Parathyroid adenoma (tissue), 2 donors: ENCODE data around the gene ZNRF3.

Experiments used
- H2AFZ ChIP-seq: fragments of 300-600 bp; sonication (generic); one replicate; pipeline ENCODE4 v1.7.0; 2017; ENCODE audit warnings: antibody characterized with exemption, mild to moderate bottlenecking
- H3K27ac ChIP-seq: fragments of 300-600 bp; sonication (generic); one replicate; pipeline ENCODE4 v1.7.0; 2017
- H3K27me3 ChIP-seq: fragments of 300-600 bp; sonication (generic); one replicate; pipeline ENCODE4 v1.7.0; 2017; ENCODE audit warnings: low read length; ENCODE audit not compliant: control insufficient read depth, insufficient read depth
- H3K36me3 ChIP-seq: fragments of 300-600 bp; sonication (generic); one replicate; pipeline ENCODE4 v1.7.0; 2017; ENCODE audit warnings: low read length; ENCODE audit not compliant: control insufficient read depth, insufficient read depth
- H3K4me1 ChIP-seq: fragments of 300-600 bp; sonication (generic); one replicate; pipeline ENCODE4 v1.7.0; 2017; ENCODE audit warnings: control low read depth
- H3K4me2 ChIP-seq: fragments of 300-600 bp; sonication (generic); one replicate; pipeline ENCODE4 v1.7.0; 2017; ENCODE audit warnings: low read length
- H3K4me3 ChIP-seq: fragments of 300-600 bp; sonication (generic); one replicate; pipeline ENCODE4 v1.7.0; 2017; ENCODE audit warnings: low read depth, low read length
- H3K79me2 ChIP-seq: fragments of 300-600 bp; sonication (generic); one replicate; pipeline ENCODE4 v1.7.0; 2017; ENCODE audit warnings: control low read depth
- H3K9ac ChIP-seq: fragments of 300-600 bp; sonication (generic); one replicate; pipeline ENCODE4 v1.7.0; 2017; ENCODE audit warnings: mild to moderate bottlenecking
- H3K9me3 ChIP-seq: fragments of 300-600 bp; sonication (generic); one replicate; pipeline ENCODE4 v1.7.0; 2017; ENCODE audit warnings: low read length; ENCODE audit not compliant: control insufficient read depth
- CTCF ChIP-seq: fragments of 300-600 bp; sonication (generic); IDR thresholded peaks from one replicate; pipeline ENCODE4 v1.7.0; 2017; ENCODE audit warnings: antibody characterized with exemption, mild to moderate bottlenecking
- donor health status: primary hyperparathyroidism.

ZNRF3 gene

GRCh38 chr22:28893810-28894209 lies 10.4 kb downstream of the ZNRF3 start:
- Histone ChIP-seq H3K9me3 (no peaks in the 10 kb centered on the region), H3K36me3 (no peaks in the 10 kb centered on the region), H2AFZ (no peak overlapping the region), H3K4me3 (no peak overlapping the region), H3K9ac (no peak overlapping the region), H3K79me2 (peaks cover 4% of the 10 kb centered on the region), H3K4me2 (no peak overlapping the region), H3K27me3 (no peaks in the 10 kb centered on the region), H3K4me1 (no peaks in the 10 kb centered on the region), H3K27ac (no peak overlapping the region)
- no peak for TF ChIP-seq CTCF

GRCh38 chr22:28894334-28894733 lies 11.0 kb downstream of the ZNRF3 start:
- no peak overlapping the region for H2AFZ ChIP-seq
- H3K27ac ChIP-seq: no peak overlapping the region
- no peak for TF ChIP-seq CTCF
- no peak overlapping the region for H3K4me3 ChIP-seq
- no peak overlapping the region for H3K9ac ChIP-seq
- H3K79me2 ChIP-seq: peaks cover 4% of the 10 kb centered on the region
- no peaks in the 10 kb centered on the region for H3K36me3 ChIP-seq
- no peaks in the 10 kb centered on the region for H3K4me1 ChIP-seq
- no peaks in the 10 kb centered on the region for H3K27me3 ChIP-seq
- no peaks in the 10 kb centered on the region for H3K9me3 ChIP-seq
- H3K4me2 ChIP-seq: no peak overlapping the region

- H3K27ac ChIP-seq: no peak overlapping the region
- no peak for TF ChIP-seq CTCF
Observed at GRCh38 chr22:28894807-28895206, 11.4 kb downstream of the ZNRF3 start.

GRCh38 chr22:28896611-28897010 lies 13.2 kb downstream of the ZNRF3 start:
- Histone ChIP-seq H3K27ac (no peak overlapping the region), H3K4me1 (no peaks in the 10 kb centered on the region), H3K27me3 (no peaks in the 10 kb centered on the region), H3K79me2 (no peaks in the 10 kb centered on the region), H3K4me2 (peak overlapping the region; percentile 10), H3K4me3 (no peak overlapping the region), H3K36me3 (no peaks in the 10 kb centered on the region), H3K9ac (no peak overlapping the region), H3K9me3 (no peaks in the 10 kb centered on the region), H2AFZ (no peak overlapping the region)
- TF ChIP-seq CTCF: no peak

More at GRCh38 chr22:28894807-28895206, 11.4 kb downstream of the ZNRF3 start:
- Histone ChIP-seq H3K27me3 (no peaks in the 10 kb centered on the region), H3K4me3 (no peak overlapping the region), H3K4me2 (no peak overlapping the region), H3K4me1 (no peaks in the 10 kb centered on the region), H3K9me3 (no peaks in the 10 kb centered on the region), H2AFZ (no peak overlapping the region), H3K79me2 (peaks cover 2% of the 10 kb centered on the region), H3K9ac (no peak overlapping the region), H3K36me3 (no peaks in the 10 kb centered on the region)

GRCh38 chr22:28898233-28898629 lies 14.9 kb downstream of the ZNRF3 start:
- H2AFZ ChIP-seq: no peak overlapping the region
- H3K9ac ChIP-seq: no peak overlapping the region
- no peaks in the 10 kb centered on the region for H3K27me3 ChIP-seq
- no peaks in the 10 kb centered on the region for H3K4me1 ChIP-seq
- H3K27ac ChIP-seq: no peak overlapping the region
- H3K4me2 ChIP-seq: no peak overlapping the region
- H3K9me3 ChIP-seq: no peaks in the 10 kb centered on the region
- H3K4me3 ChIP-seq: no peak overlapping the region
- no peak for TF ChIP-seq CTCF
- no peaks in the 10 kb centered on the region for H3K79me2 ChIP-seq
- H3K36me3 ChIP-seq: no peaks in the 10 kb centered on the region
